Measurements from ENCODE around the gene EDA.
A peak's percentile ranks its signal among the peaks of the same experiment; 100 is the strongest.
"Not testable (repeated sequence)": the region's sequence is repeated elsewhere in the genome, so short reads cannot be mapped to it uniquely, and the experiment has no call there.

The EDA gene

DNA sequence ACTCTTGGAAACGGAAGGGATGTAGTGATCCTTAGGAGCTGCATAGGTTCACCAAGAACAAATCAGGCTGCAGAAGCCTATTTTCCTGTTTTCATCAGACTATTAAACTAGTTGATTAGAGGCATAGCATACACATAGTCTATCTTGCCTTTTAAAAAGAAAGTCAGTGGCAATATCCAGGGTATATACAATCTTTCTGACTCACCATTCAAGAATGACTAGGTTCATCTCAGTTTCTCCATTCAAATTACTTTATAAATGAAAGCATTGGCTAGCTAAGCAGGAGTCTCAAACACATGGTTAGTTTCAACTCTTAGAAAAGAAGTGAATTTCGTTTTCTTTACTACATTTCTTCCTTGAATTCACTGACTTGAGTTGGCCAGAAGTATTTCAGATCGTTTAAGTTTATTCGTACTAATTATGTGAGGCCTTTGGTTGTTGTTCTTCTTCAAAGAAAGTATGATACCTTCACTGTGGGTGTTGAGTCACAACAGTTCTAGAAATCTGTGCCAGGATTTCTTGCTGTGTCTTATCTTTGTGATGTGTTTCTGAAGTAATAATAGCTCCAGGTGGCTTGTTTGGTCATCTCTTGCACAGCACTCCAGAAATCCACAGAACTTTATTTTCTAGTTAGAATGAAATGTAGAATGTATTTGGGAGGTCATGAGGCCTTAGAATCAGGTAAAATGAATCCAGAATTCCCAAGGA lies 345.6 kb downstream of the EDA start:
- no peak for DNase-seq

DNA sequence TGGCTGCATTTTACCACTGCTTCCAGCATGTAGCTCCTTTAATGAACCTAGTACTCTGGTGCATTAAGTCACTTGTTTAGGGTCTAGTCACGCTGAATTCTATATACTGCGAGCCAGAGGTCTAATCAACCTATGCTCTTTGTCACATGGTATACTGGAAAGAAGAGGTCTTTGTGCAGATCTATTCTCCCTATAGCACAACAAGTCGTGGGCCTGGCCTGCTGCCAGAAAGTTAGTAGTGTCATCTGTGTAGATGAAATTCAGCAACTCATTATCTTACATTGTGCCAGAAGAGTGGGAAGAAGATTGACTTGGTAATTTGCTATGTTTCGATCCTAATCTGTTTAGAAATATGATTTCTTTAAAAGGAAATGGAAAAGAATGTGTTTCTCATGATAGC lies 353.0 kb downstream of the EDA start:
- DNase-seq = no peak

DNA sequence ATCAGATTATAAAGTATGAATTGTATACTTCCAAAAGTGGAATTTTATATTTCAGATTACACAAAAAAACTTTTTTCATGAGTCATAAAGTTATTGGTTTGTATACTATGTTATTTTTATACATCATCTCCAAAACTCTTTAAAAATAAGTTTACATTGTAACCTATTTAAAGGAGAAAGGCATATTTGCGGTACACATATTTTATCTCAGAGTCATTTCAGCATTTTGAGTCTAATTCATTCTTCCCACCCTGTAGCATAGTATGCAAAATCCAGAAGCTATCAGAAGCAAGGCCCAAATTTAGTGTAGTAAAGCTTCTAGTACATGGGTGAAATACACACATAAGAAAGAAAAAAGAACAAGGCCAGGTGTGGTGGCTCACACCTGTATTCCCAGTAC lies 353.5 kb downstream of the EDA start:
- DNase-seq = no peak

DNA sequence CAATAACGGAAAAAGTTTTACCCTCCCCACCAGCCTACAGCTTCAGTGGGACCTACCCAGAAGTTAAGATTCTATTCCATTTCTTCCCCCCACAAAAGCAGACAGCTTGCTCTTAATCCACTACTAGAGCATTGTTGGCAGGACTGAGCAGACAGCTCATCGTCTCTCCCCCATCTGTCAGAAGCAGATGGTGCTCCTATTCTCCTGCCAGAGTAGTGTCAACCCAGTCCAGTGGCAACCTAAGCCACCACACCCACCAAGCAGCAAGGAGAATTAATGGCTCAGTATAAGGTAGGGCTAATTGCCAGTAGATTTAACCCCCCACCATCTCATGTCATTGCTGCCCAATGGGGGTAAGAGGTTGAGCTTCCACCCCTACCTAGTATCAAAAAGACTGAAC lies 371.8 kb downstream of the EDA start:
- no peak for DNase-seq

DNA sequence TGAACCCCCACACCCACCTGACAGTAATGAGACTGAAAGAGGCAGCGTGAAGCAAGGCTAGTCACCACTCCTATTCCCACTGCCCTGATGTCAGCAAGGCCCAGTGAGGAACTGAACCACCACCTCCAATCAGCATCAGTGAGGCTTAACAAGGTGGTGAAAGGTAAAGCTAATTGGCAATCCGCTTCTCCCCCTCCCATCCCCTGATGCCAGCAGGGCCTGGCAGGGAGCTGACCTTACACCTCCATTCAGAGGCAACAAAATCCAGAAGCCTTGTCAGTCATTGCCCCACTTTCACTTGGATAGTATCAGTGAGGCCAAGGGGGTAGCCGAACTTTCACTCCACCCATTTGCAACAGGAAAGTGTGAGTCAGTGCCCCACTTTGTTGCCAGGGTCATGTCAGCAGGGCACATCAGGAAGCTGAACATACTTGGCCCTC lies 373.1 kb downstream of the EDA start:
- DNase-seq = no peak

DNA sequence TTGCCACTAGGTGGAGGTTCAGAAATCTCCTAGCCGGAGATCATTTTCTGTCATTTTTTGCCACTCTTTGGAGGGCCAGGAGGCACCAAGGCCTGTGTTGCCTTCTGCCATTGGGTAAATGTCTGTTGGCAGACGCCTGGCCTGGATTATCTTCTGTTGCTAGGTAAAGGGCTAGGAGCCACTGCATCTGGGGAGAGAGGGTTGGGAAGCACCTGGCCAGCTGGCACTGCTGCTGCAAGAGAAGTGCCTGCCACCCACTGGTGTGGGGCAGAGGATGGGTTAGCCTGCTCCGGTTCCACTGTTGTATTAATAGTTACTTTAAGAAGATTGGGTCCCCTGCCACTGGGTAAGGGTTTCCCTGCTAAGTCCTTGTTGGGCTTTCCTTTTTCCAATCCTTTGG lies 375.8 kb downstream of the EDA start:
- DNase-seq = no peak

DNA sequence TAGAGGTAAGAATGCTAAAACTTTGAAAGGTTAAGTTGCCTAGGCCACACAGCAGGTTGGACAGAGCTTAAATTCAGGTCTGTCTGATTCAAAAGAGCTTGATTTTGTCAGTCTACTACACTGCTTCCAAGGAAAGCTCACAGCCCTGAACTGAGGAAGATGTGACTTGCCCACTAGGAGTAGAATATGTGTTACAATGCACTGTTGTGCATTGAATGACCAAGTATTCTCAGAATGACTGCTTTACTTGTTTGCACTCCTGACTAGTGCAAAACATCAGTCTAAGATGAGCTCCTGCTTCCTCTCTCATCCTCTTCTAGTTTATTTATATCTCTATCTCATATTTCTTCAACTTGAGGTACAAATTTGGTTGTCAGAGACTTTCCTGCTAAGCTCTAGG lies 377.6 kb downstream of the EDA start:
- no peak for DNase-seq

DNA sequence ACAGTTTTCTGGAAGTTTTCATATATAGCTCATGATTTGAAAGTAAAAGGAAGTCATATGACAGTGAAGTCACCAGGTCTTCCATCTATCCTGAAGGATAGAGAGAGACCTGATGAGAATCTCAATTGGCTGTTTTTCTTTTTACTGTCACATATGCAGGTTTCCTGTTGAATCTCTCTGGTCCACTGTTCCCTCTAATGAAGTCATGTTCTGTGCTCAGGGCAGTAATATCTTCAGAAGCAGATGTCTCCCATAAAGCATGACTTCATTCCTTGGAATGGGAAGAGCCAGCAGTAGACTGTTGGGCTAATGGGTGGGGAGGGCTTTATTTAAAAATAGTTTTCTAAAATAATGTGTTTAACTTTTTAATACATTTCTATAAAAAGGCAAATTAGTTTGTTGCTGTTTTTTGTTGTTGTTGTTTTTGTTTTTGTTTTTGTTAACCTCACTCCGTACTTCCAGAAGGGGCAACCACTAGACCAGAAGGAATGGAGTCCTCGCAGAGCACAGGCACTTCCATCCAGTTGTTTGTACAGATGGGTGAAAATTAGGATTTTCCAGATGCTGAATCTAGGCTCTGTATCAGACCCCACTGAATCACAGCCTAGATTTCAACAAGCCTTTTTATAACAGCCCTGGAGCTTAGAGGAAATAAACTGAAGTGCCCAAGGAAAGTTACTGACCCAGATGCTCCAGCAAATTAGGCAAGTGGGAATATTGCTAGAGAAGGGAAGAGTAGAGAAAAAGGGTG lies 379.6 kb downstream of the EDA start:
- no peak for DNase-seq

DNA sequence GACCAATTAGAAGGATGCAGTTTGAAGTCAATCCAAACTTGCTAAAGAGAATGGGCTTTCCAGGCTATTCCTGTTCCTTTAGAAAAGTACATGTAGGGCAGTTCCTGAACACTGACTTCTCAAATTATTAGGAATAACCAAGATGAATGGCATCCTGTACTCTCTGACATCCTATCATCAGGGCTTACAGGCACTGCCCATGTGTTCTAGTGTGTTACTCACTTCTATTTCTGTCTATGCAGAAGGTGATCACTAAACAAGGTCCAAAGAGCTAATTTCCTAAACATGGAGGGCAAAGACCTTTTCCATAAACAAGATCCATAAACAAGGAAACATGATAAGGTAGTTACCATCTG lies 380.2 kb downstream of the EDA start:
- no peak for DNase-seq

DNA sequence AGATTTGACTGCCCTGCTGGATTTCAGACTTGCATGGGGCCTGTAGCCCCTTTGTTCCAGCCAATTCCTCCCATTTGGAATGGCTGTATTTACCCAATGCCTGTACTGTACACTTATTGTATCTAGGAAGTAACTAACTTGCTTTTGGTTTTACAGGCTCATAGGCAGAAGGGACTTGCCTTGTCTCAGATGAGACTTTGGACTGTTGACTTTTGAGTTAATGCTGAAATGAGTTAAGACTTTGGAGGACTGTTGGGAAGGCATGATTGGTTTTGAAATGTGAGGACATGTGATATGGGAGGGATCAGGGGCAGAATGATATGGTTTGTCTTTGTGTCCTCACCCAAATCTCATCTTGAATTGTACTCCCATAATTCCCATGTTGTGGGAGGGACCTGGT lies 382.4 kb downstream of the EDA start:
- DNase-seq = not testable (repeated sequence)

DNA sequence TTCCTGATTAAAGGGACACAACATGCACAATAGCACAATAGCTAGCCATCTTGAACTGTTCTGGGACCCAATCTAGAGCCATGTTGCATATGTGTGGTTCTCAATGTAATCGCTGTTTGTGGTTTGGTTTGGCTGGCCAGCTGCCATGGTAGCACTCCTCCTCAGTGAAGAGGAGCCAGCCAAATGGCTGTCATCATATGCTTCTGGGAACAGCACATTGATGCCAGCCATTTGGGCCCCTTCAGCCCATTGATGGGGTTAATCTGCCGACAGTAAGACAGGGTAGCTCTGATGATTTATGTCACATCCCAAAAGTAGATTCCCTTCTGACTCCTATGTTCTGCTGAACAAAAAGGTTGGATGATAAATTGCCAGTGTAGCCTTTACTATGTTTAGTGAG lies 385.4 kb downstream of the EDA start:
- no peak for DNase-seq

DNA sequence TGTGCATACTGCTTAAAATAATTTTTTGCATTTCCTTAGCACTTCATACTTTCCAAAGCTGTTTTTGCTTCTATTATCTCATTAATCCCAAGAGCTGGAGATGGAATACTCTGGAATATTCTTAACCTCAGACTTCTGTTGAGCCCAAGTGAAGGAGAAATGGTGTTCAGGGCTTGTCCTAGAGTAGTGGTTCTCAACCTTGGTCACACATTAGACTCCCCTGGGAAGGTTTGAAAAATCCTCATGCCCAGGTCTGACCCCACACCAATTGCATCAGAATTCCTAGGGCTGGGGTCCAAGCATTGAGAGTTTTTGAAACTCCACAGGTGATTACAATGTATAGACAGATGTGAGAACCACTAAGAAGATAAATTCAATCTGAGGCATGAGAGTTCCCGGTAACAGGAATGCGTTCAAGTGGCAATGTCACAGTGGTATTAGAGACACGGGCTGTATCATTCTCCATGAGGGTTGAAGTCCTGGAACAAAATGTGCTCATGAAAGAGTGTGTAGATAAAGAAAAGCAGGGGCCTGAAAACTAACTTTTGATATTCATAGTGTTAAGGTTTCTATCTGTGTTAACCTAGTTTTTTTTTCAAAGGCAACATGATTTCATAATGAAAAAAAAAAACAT lies 385.9 kb downstream of the EDA start:
- no peak for DNase-seq

DNA sequence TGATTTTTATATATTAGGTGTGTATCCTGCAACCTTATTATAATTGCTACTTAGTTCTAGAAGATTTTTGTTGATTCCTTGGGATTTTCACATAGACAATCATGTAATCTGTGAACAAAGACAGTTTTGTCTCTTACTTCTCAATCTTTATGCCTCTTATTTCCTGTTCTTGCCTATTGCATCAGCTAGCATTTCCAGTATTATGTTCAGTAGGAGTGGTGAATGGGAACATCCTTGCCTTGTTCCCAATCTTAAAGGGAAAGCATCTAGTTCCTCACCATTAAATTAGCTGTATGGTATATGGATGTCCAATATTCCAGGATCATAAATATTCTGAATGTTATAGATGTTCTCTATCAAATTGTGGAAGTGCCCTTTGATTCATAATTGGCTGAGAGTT lies 392.0 kb downstream of the EDA start:
- DNase-seq = no peak

DNA sequence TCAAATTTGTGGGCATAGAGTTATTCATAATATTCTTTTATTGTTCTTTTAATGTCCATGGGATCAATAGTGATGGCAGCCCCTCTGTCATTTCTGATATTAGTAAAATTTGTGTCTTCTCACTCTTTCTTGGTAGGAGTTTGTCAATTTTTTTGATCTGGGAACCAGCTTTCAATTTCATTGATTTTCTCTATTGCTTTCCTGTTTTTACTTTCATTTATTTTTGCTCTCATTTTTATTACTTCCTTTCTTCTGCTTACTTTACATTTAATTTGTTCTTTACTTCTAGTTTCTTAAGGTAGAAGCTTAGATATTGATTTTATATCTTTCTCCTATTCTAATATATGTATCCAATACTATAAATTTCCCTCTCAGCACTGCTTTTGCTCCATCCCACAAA lies 393.1 kb downstream of the EDA start:
- DNase-seq = no peak

DNA sequence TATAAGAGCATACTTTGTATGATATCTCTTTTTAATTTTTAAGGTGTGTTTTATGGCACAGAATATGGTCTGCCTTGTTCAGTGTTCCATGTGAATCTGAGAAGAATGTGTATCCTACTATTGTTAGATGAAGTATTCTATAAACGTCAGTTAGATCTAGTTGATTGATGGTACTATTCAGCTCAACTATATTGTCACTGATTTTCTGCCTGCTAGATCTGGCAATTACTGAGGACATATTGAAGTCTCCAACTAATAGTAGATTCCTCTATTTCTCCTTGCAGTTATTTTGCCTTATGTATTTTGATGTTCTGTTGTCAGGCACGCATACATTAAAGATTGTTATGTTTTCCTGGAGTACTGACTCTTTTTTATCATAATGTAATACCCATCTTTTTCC lies 394.1 kb downstream of the EDA start:
- DNase-seq = no peak

DNA sequence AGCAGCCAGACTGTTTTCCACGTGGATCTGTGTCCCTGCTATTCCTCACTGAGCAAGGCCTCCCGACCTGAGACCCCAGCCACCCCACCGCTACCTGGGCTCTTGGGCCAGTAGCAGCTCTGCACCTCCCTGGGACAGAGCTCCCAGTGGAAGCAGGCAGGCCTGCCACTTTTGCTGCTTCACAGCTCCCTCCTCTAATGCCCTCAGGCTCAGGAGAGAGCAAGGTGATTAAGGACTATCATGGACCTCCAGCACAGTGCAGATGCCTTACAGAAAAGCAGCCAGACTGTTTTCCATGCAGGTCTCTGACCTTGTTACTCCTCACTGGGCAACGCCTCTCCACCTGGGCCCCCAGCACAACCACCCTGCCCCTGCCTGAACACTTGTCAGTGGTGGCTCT lies 396.8 kb downstream of the EDA start:
- peak; percentile 69 for DNase-seq

DNA sequence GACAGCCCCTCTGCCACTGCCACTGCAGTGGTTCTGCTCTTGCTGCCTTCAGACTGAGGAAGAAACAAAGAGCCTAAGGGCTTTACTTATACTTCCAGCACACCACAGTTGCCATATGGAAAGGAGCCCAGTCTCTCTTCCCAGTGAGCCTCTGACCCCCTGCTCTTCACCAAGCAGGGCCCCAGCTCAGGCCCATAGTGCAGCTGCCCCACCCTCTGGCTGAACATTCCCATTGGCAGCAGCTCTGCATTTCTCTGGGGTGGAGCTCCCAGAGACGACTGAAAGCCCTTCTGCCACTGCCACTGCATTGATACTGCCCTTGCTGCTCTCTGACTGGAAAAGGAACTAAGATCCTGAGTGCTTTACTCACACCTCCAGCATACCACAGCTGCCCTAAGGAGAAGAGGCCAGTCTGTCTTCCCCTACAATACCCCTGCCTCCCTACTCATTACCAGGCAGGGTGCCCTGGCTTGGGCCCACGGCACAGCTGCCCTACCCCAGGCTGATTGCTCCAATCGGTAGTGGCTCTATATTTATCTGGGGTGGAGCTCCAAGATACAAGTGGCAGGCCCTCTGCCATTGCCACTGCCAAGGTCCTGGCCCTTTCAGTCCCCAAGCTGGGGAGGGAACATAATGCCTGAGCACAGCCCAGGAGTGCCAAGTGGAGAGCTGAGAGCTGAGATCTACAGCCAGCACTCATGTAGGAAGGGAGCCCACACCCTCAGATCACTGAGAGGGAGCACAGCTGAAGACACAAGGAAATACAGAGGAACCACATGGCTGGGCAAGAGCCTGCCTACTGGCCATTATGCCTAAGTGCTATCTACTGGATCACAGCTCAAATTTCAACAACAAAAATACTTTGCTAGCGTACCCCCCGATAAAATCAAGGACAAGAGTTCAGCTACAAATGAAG lies 397.8 kb downstream of the EDA start:
- DNase-seq = peak; percentile 48

DNA sequence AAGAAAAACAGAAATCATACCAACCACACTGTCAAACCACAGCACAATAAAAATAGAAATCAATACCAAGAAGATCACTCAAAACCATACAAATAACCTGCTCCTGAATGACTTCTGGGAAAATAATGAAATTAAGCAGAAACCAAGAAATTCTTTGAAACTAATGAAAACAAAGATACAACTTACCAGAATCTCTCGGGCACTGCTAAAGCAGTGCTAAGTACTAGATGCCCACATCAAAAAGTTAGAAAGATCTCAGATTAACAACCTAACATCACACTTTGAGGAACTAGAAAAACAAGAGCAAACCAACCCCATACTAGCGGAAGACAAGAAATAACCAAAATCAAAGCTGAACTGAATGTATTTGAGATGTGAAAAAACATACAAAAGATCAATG lies 400.6 kb downstream of the EDA start:
- DNase-seq = no peak

DNA sequence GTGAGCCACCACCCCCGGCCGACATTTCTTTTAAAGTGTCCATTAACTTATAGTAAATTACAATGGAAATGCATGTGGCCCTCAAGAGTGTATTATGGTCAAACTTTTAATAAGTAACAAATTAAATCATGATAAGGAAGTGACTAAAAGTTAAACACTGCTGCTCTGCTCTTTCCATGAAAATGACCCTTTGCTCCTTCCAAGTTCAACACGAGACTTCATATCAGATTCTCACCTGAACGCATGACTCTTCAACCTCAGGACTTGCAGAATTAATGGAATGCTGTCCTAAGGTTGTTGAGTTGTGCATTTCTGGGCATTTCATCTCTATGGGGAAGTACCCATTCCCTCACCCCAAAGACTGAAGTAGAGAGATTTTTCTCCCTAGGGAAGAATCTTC lies 406.7 kb downstream of the EDA start:
- no peak for DNase-seq

DNA sequence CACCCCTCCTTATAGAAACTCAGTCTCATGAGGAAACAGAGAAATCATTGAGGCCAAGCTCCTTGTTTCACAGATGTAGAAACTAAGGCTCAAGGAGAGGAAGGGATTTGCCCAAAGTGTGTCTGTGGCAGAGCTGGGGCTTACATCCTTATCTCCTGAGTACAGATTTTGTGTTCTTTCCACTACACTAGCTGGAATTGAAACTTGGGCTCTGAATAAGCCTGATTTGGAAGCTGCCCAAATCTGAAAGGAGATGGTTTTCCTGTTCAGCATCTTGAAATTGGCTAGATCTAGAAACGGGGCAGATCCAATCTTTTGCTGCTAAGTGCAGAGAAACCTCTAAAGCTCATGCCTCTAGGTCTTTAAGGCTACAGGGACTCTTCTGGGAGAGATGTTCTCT lies 409.6 kb downstream of the EDA start:
- DNase-seq = no peak

DNA sequence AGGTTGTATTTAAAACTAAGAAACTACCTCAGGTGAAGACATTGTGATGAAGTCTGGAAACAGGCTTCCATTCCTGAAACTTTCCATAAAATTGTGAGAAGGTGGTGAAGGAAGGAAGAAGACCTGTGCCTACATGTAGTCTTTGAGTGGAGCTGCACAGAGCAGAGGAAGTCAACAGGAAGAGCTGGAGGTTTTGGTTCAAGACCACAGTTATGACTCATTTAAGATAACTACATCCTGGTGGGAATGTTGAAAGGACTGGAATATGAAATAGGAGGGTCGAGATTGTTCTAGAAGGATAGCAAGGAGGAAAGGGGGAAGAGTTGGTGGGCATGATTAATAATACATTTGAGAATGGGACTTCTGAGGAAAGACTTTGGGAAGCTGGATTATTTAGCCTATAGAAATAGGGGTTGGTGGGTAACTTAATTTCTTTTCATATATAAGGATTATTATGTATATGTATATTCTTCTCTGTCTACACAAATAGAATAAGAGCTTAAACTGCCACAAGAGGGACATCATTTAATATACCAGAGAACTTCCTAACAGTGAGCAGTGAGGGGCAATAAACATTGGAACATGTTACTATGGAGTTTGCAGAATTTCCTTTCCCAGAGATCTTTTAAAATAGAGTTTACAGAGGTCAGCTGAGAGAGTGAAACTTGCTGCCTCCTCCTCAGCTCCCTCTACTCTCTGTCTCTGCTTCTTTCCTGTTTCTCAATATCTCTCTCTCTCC lies 410.4 kb downstream of the EDA start:
- DNase-seq = no peak

DNA sequence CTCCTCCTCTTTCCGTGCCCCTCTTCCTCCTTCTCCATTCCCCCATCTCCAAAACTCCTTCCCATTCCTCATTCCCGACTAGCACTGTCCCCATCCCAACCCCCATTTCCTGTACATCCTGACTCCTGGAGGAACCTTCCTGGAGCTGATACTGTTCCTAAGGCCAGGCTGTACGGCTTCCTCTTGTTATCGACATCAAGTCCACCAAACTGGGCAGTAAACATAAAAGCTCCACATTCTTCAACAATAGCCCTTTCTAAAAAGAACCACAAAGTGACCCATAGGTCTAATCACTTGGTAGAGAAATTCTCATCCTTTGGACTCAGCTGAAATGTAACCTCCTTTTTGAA lies 410.9 kb downstream of the EDA start:
- no peak for DNase-seq

DNA sequence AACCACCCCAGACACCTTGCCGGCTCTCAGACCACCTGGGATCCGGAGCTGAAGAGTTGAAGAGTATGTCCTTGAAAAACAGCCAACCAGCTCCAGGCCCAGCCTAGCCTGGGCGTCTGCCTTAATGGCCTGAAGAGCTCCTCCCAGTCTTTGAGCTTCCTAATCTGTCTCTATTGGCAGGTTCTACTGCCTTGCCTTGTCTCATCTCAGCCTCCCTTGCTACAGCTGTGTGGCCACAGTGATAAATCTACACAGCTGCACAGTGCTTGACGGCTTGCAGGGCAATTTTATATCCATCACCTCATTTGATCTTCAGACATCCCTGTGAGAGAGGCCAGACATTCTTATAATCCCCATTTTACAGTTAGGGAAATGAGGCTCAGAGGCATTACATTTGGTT lies 413.9 kb downstream of the EDA start:
- no peak for DNase-seq
